HEK293T (cell line): ENCODE data around the gene DLG5.

Experiments used
- CTCF ChIA-PET: fragments of 350-600 bp; formaldehyde crosslinking; extraction: SDS; loops from one replicate; lab custom pipeline; 2021; ENCODE audit warnings: antibody characterized with exemption, inconsistent platforms; lab: Yijun Ruan, JAX
- POLR2A ChIA-PET: fragments of 350-600 bp; formaldehyde crosslinking; extraction: SDS; loops from one replicate; lab custom pipeline; 2020; ENCODE audit warnings: antibody characterized with exemption, inconsistent platforms; lab: Yijun Ruan, JAX
- DNase-seq: peaks from one replicate; pipeline ENCODE4 v3.0.0; 2012; ENCODE audit warnings: mixed read lengths; ENCODE audit errors: extremely low spot score
- ARNT ChIP-seq: fragments of 450-650 bp; IDR thresholded peaks from 2 replicates; pipeline ENCODE4 v1.6.1; 2017; ENCODE audit warnings: mild to moderate bottlenecking
- BHLHE40 ChIP-seq: fragments of 450-650 bp; IDR thresholded peaks from 2 replicates; pipeline ENCODE4 v1.6.1; 2016; ENCODE audit warnings: mild to moderate bottlenecking, moderate library complexity, borderline replicate concordance
- CTBP1 ChIP-seq: fragments of 450-650 bp; IDR thresholded peaks from 2 replicates; pipeline ENCODE4 v1.6.1; 2016; ENCODE audit warnings: borderline replicate concordance
- ELF4 ChIP-seq: fragments of 450-650 bp; IDR thresholded peaks from 2 replicates; pipeline ENCODE4 v1.6.1; 2017; ENCODE audit warnings: antibody characterized with exemption
- FOXA1 ChIP-seq: fragments of 450-650 bp; IDR thresholded peaks from 2 replicates; pipeline ENCODE4 v1.6.1; 2016; ENCODE audit warnings: mild to moderate bottlenecking
- FOXK2 ChIP-seq: fragments of 450-650 bp; IDR thresholded peaks from 2 replicates; pipeline ENCODE4 v1.6.1; 2016; ENCODE audit warnings: mild to moderate bottlenecking
- FOXM1 ChIP-seq: fragments of 450-650 bp; IDR thresholded peaks from 2 replicates; pipeline ENCODE4 v1.6.1; 2017; ENCODE audit warnings: mild to moderate bottlenecking, borderline replicate concordance
- HDGF ChIP-seq: fragments of 450-650 bp; IDR thresholded peaks from 2 replicates; pipeline ENCODE4 v1.6.1; 2017; ENCODE audit warnings: antibody characterized with exemption, borderline replicate concordance
- L3MBTL2 ChIP-seq: fragments of 450-650 bp; conservative IDR thresholded peaks from 2 replicates; pipeline ENCODE4 v1.6.1; 2016; ENCODE audit warnings: mild to moderate bottlenecking
- LEF1 ChIP-seq: fragments of 450-650 bp; IDR thresholded peaks from 2 replicates; pipeline ENCODE4 v1.6.1; 2017; ENCODE audit warnings: mild to moderate bottlenecking, borderline replicate concordance
- NFRKB ChIP-seq: fragments of 450-650 bp; IDR thresholded peaks from 2 replicates; pipeline ENCODE4 v1.6.1; 2016; ENCODE audit warnings: mild to moderate bottlenecking, moderate library complexity
- PKNOX1 ChIP-seq: fragments of 450-650 bp; IDR thresholded peaks from 2 replicates; pipeline ENCODE4 v1.6.1; 2016
- SP1 ChIP-seq: fragments of 450-650 bp; IDR thresholded peaks from 2 replicates; pipeline ENCODE4 v1.6.1; 2017
- SUZ12 ChIP-seq: fragments of 450-650 bp; IDR thresholded peaks from 2 replicates; pipeline ENCODE4 v1.6.1; 2016; ENCODE audit warnings: mild to moderate bottlenecking
- TARDBP ChIP-seq: fragments of 450-650 bp; IDR thresholded peaks from 2 replicates; pipeline ENCODE4 v1.6.1; 2016
- ZNF384 ChIP-seq: fragments of 450-650 bp; IDR thresholded peaks from 2 replicates; pipeline ENCODE4 v1.6.1; 2016

DLG5 gene

GRCh38 chr10:77818378-77818777 lies 108.2 kb downstream of the DLG5 start:
- no peak for DNase-seq
- TF ChIP-seq HDGF (no peak), ELF4 (no peak), NFRKB (no peak), FOXA1 (no peak), SUZ12 (no peak), SP1 (no peak), CTBP1 (no peak), ARNT (no peak), BHLHE40 (no peak), FOXK2 (no peak), ZNF384 (no peak), L3MBTL2 (no peak), TARDBP (no peak), LEF1 (no peak), PKNOX1 (no peak), FOXM1 (no peak)
- POLR2A ChIA-PET, result no interaction called here
- CTCF ChIA-PET, result no interaction called here

DNA sequence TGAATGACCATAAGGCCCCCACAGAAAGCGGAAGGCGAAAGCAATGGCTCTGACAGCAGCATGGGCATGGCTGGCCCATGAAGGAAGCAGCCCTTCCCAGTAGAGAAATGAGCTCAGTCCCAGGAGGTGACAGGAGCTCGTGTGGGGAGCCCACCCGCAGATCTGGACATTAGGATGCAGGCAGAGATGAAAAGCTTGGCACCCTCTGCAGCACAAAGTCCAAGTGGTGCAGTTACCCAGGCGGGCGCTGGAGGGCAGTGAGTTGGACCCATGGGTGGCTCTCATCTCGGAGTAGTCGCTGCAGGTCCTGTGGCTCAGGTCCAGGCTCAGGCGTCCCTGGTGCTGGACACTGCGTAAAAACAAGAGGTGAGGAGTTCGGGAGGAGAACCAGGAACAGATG lies 109.0 kb downstream of the DLG5 start:
- CTCF ChIA-PET, result no interaction called here
- DNase-seq, result no peak
- POLR2A ChIA-PET, result no interaction called here
- TF ChIP-seq FOXA1 (no peak), FOXM1 (no peak), FOXK2 (no peak), BHLHE40 (no peak), TARDBP (no peak), PKNOX1 (no peak), SP1 (no peak), ARNT (no peak), CTBP1 (no peak), ELF4 (no peak), L3MBTL2 (no peak), SUZ12 (no peak), LEF1 (no peak), NFRKB (no peak), HDGF (no peak), ZNF384 (no peak)

- DNase-seq, result no peak
- TF ChIP-seq FOXA1 (no peak), FOXM1 (no peak), TARDBP (no peak), HDGF (no peak), ZNF384 (no peak), ELF4 (no peak), NFRKB (no peak), SUZ12 (no peak), ARNT (no peak), BHLHE40 (no peak), CTBP1 (no peak), SP1 (no peak), LEF1 (no peak), L3MBTL2 (no peak), FOXK2 (no peak), PKNOX1 (no peak)
- POLR2A ChIA-PET, result no interaction called here
- CTCF ChIA-PET, result no interaction called here
These were observed 110.2 kb downstream of the DLG5 start for GRCh38 chr10:77816311-77816710.

DNA sequence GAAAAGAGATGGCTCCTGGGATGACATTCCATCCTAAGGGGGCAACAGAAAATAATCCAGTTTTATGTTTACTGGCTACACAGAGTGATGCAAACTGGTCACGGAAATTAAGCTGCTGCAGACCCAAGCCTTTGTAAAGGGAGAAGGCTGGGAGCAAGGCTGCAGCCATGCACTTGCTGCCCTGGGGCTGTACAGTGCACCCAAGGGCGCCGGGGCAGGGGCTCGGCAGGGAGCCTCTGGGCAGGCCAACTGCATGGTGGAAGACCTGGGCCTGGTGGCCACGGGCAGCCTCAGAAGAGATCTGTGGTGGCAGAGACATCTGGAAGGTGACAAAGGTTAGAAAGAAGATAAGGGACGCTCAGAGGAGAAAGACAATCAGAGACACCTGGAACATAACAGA lies 113.8 kb downstream of the DLG5 start:
- no peak for TF ChIP-seq BHLHE40
- ChIA-PET CTCF (no interaction called here), POLR2A (no interaction called here)
- DNase-seq, result no peak

GRCh38 chr10:77811831-77812430 lies 114.6 kb downstream of the DLG5 start:
- ChIA-PET POLR2A (no interaction called here), CTCF (no interaction called here)
- DNase-seq, result no peak
- TF ChIP-seq L3MBTL2, result no peak
- no peak for TF ChIP-seq TARDBP
- TF ChIP-seq FOXM1, result no peak
- no peak for TF ChIP-seq ELF4
- no peak for TF ChIP-seq FOXA1
- no peak for TF ChIP-seq NFRKB
- no peak for TF ChIP-seq SP1

DNA sequence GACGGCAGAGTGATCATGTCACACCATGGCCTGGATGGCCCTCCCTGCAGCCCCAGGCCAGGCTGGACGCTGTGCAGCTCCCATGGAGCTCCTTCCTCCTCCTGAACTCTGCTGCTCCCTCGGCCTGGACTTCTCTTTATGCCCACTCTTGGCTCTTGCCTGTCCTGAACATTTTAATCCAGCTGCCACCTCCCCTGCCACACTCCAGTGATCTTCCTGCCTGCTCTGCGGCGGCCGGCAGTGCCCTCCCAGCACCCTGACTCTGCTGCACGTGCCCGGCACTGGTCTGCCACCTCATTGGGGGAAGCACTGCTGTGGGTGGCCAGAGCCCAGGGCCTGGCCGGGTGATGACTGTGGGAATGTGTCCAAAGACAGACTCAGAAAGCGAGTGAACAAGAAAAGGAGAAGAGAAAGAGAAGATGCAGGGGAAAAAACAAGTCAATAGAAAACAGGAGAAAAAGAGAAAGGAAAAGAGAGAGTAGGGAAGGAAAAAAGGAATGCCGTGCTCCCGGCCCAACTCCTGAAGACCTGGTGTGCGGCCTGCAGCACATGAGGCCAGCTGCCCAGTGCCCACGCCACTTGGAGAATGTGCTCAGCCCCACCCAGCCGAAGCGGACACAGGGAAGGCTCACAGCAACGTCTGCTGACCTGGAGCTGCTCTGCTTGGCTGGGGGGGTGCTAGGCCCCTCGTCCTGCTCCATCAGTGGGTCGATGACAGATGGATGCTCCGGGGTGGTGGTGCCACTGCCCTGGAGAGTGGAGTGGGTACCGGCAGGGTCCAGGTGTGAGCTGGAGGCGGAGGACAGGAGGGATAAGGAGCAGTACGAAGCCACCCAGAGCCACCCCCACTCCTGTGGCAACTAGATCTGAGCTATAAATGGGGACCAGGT lies 115.9 kb downstream of the DLG5 start:
- no peak for DNase-seq
- TF ChIP-seq BHLHE40, result no peak
- no peak for TF ChIP-seq LEF1
- no peak for TF ChIP-seq FOXM1
- no peak for TF ChIP-seq CTBP1
- TF ChIP-seq SP1, result no peak
- TF ChIP-seq ARNT, result no peak
- no peak for TF ChIP-seq PKNOX1
- no peak for TF ChIP-seq FOXA1
- TF ChIP-seq HDGF, result no peak
- no peak for TF ChIP-seq ELF4
- TF ChIP-seq SUZ12, result no peak
- no peak for TF ChIP-seq TARDBP
- TF ChIP-seq FOXK2, result no peak
- TF ChIP-seq L3MBTL2, result no peak
- no peak for TF ChIP-seq NFRKB
- TF ChIP-seq ZNF384, result no peak
- ChIA-PET CTCF (no interaction called here), POLR2A (no interaction called here)
